ENCODE measurements around the gene UBE2S.

GRCh38 chr19:55365964-55366363 lies 41.6 kb downstream of the UBE2S start:
- TF ChIP-seq CTCF (IDR thresholded peaks at IDR 0.05) (no peak), POLR2A (IDR thresholded peaks at IDR 0.05) (no peak)

All from body of pancreas (tissue), 4 donors.